Measurements from ENCODE around the gene ADAR. TPM values are rescaled to one million over a fixed set of nuclear protein-coding genes. Genes with fewer than 3 reads are reported as not detected.

ADAR gene
- total RNA-seq, 2 donors from 2014 or later: 54.0 to 103 TPM

DNA sequence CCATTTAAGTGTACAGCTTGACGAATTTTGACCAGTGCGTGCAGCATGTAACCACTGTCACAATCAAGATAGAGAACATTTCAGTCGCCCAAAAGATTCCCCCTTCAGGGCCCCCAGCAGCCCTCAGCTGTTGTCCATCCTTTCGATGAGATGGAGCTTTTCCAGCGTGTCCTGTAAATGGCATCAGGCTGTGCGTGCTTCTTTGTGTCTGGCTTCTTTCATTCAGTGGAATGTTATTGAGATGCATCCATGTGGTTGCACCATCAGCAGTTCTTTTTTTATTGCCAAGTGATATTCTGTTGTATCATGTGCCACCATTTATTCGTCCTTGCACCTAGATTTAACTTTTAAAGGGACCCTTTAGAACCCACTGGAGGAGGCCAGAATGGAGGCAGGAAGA, 71.4 kb downstream of the ADAR start:
- ATAC-seq (no peak), DNase-seq (no peak)
- no peak for TF ChIP-seq CTCF (IDR thresholded peaks at IDR 0.05)
- no peak for TF ChIP-seq POLR2A (IDR thresholded peaks at IDR 0.05)
- Histone ChIP-seq H3K9me3 (no peaks in the 10 kb centered on the region), H3K4me3 (no peak overlapping the region), H3K4me1 (no peaks in the 10 kb centered on the region), H3K36me3 (replicated peaks in 1 of 2; ENCODE audit: insufficient read depth in 1 of 2, low read depth in 2 of 2) (no peaks in the 10 kb centered on the region), H3K27ac (no peak overlapping the region), H3K27me3 (no peaks in the 10 kb centered on the region)
- intact Hi-C loops (cut with DNase I): no loop called here
- WGBS, 2 donors: 60 to 74% methylated on average over 7 of the region's 7 CpGs

GRCh38 chr1:154533952-154534844, 73.8 kb downstream of the ADAR start:
- H3K27me3 ChIP-seq: no peaks in the 10 kb centered on the region
- 29 to 39% methylated on average over 11 of the region's 11 CpGs for WGBS, 2 donors
- TF ChIP-seq POLR2A (IDR thresholded peaks at IDR 0.05) (no peak), CTCF (IDR thresholded peaks at IDR 0.05) (peak; percentile 39 to 73 (median 69))
- H3K27ac ChIP-seq: no peak overlapping the region
- no peaks in the 10 kb centered on the region for H3K4me1 ChIP-seq
- ATAC-seq (peak; percentile 78), DNase-seq (peak; percentile 68 to 74 (median 68))
- H3K9me3 ChIP-seq: no peaks in the 10 kb centered on the region
- no peak overlapping the region for H3K4me3 ChIP-seq
- no peaks in the 10 kb centered on the region for H3K36me3 ChIP-seq (replicated peaks in 1 of 2; ENCODE audit: insufficient read depth in 1 of 2, low read depth in 2 of 2)
- intact Hi-C loops (cut with DNase I): no loop called here

Other genes starting within 250 kb of the ADAR start
- gene IL6R, start 202.8 kb downstream of the ADAR start, total RNA-seq: 10 to 100 TPM in 1 of 2 donors, 1 to 10 TPM in 1; 5.9 to 13.5 TPM
- gene TDRD10, start 106.0 kb downstream of the ADAR start, total RNA-seq: 1 to 10 TPM in 1 of 2 donors, under 1 TPM in 1; 0.52 to 2.6 TPM
- 1 to 10 TPM; 2.6 to 4.2 TPM for gene SHE, start 105.8 kb downstream of the ADAR start, total RNA-seq
- 10 to 100 TPM; 19.8 to 25.7 TPM for gene UBE2Q1, start 49.5 kb downstream of the ADAR start, total RNA-seq
- 1 to 10 TPM in 1 of 2 donors, under 1 TPM in 1; 0.52 to 7.6 TPM for gene CHRNB2, start 40.4 kb downstream of the ADAR start, total RNA-seq